IPS DF 19.7 (cell line): Measurements from ENCODE around the gene ARHGEF7.

Experiments used
- DNase-seq: peaks from one replicate; pipeline ENCODE4 v3.0.0-alpha.2; 2013; ENCODE audit warnings: low read depth, low spot score

ARHGEF7 gene

DNA sequence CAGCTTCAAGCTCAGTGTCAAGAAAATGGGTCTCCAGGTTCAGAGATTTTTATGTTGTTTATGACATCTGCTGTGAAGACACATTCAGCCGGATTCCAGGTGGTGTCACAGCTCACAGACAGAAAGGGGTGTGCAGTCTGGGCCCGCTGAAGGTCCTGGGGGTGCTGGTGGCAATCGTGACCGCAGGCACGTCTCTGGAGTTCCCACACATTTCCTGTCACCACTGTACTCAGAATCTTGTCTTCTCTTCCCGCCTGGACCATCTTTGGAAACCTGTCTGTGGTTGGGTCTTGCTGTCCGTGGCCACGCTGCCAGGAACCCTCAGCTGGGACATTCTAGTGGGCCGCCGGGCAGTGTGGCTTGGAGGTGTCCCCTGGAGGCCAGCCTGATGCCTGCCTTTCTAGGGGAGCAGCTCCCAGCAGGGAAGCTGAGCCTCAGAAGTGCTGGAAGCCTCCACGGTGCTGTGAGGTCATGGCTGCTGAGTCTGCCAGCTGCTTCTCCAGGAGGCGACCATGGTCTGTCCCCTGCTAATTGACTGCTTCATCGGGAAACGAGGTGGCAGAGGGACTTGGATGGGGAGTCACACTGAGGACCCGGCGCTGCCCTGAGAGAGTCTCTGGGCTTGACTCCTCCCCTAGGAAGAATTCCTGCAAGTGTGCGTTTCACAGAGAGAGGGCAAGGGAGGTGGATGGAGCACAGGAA is 209.0 kb downstream of the ARHGEF7 start:
- DNase-seq: no peak

DNA sequence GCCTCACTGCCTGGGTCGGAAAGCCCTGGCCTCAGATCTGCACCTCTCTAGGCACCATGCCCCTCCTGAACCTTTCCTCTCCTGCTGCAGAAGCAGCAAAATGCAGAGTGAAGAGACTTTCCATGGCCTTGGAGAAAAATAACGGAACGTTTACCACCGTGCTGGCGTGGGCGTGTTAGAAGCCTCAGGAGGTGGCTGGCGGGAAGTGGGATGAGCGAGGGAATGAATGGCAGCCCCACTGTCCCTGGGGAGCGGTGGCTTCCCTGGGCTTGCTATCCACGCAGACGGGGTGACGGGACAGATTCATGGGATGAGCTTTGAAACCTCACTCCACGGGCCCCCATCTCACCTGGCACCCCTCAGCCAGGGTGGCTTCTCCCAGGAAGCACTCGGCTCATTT is 209.6 kb downstream of the ARHGEF7 start:
- DNase-seq: no peak

DNA sequence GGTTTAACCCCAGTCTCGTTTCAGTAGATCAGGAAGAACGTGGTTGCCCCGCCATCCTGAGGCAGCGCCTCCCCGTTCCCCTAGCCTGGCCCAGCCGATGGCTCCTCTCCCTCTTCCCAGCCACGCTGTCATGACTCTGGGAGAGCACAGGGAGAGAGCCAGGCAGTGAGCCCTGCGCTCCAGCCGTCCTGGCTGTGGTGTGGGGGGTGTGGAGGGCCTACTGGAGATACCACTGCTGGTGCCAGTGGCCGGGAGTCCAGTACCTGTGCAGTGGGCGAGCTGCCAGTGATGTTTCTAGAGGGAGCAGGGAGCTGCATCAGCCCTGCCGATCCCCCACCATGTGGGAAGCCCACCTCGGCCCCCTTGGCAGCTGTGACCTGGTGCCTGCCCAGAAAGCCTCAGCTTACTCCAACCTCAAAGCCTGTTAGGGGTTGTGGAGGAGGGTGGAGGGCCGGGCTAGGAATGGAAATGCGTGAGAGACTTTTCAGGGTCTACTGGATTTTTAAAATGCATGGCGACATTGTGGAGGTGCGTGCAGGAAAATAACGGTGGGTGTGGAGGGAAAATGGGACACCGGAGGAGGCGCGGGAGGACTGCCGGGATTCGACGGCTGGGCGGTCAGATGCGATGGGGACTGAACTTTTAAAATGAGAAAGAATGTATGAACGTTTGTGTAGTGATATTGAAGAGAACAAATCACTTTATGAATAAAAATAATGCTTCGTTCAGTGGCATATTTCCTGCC is 210.2 kb downstream of the ARHGEF7 start:
- DNase-seq: no peak

DNA sequence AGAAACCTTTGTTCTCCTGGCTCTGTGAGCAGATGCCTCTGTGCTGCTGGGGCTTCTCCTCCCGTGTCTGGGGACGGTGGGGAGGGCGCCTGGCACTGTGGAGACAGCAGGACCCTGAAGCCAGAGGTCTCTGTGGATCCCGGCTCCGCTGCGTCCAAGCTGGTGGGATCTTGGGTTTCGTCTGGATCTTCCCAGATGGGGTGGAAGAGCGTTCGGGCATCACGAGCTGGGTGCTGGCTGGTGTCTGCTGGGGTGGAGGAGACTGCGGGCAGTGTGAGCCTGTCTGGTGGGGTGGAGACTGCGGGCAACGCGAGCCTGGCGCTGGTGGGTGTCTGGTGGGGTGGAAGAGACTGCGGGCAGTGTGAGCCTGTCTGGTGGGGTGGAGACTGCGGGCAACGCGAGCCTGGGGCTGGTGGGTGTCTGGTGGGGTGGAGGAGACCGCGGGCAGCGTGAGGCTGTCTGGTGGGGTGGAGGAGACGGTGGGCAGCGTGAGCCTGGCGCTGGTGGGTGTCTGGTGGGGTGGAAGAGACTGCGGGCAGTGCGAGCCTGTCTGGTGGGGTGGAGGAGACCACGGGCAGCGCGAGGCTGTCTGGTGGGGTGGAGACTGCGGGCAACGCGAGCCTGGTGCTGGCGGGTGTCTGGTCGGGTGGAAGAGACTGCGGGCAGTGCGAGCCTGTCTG is 211.0 kb downstream of the ARHGEF7 start:
- no peak for DNase-seq

DNA sequence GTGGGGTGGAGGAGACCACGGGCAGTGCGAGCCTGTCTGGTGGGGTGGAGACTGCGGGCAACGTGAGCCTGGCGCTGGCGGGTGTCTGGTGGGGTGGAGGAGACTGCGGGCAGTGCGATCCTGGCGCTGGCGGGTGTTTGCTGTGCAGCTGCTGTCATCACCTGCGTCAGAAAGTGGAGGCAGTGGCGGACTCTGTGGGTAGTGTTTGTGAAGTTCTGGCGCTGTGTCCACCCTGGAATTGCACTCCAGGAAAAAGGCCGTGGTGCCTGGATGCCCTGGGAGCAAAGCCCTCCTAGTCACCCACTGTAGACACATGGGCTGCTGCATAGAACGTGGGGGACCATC is 211.5 kb downstream of the ARHGEF7 start:
- no peak for DNase-seq

DNA sequence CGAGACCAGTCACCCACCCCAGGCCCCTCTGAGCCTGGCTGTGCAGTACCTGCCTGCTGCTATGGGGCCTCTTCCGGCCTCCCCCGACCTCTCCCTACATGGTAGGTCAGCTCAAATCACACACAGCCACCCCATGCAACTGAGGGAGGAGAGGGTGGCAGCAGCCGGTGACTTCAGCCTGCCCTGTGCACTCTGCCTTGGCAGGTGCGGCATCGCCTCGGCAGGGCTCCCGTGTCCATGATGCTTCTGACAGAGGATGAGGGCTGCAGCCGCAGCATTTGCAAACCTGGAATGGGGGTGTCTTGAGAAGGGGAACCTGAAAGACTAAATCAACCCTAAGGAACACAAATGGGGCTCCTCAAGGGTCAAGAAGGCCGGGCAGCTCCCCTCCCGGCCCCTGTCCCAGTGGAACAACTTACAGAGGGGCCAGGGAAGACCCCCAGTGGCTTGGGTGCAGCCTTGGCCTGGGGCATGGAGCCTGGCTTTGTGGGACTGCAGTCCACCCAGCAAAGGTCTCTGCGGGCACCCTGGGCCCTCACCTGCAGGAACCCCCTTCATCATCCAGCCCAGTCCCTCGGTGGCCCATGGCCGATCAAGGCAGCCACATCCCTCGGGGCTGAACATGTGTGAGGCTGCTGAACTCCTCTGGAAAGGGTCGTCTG is 212.0 kb downstream of the ARHGEF7 start:
- no peak for DNase-seq

DNA sequence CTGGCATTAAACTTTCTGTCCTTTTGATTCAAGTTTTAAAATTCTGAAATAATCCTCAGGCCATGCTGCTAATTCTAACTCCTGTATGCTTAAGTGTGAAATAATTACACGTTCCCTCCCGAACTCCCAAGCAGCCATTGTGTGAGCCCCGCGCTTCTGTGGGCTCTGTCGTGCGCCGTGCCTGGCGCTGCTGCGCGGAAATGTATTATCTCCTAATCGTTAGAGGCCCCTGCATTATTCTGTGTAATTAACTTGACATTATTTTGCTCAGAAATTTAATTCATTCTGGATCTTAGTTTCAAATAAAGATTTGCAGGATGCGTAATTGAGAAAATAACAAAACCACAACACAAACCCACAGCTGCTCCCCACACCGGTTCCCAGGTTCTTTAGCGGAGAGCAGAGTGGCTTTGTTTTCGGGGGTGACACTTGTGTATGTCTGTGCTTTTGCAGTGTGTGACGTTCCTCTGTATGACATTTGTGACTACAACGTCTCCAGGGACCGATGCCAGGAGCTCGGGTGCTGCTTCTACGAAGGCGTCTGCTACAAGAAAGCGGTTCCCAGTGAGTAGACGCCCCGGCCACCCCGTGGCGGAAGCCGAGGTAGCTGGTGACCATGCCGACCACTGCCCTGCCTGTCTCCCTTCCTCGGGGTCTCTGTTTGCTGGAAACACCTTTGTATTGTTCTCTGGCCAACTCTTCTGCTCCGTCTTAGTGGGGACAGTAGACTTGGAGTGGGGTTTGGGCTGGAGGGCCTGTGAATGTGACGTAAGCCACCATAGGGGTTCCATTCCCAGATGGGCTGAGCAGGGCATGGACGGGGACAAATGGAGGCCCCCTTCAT is 212.8 kb downstream of the ARHGEF7 start:
- no peak for DNase-seq

DNA sequence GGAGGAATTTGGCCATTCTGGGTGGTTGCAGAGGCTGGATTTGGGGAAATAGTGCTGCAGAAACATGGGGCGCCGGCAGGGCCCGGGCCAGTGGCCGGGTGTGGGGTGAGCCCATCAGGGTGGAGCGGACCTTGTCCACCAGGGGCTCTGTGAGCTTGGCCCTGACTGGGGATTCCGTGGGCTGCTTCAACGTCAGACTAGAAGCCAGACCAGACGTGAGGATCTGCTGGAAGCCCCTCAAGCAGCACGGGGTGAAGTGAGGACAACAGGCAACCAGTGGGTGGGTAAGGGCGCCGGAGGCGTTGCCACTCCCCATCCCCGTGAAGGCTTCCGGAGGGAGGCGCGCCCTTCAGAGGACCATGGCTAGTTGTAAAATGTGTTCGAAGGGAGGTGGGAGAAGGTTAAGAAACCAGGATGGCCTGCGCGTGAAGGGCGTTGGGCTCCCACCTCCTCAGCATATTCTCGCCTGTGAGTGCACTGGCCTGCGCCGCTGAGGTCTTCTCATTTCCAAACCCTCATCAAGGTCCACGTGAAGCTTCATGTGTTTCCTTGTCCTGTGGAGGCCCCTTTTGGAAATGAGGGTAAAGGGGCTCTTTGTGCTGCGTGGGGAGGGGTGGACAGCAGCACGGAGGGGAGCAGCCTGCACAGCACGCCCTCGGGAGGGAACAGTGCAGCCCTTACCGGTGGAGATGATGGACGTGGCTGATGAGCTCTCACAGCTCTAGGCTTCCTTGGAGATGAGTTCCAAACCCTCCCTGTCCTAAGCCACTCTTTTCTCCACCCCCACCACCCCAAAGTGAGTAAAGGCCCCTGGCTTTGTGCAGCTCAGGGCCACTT is 213.7 kb downstream of the ARHGEF7 start:
- no peak for DNase-seq

DNA sequence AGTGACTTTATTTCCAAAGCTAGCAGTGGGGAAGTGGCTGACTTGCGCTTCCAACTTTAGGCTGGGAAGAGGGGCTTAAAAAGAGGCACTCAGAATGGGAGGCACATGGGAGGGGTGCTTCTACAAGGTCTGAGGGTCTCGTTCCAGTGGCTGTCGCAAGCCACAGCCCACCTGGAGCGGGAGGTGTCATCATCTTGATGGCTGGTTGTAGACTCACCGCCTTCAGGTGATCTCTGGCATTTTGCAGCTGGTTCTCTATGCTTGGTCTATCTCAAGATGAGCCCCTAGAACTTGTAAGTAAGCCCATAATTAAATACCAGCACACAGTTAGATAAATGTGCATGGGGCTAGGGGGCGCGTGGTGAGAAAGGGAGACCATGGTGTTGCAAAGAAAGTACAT is 214.5 kb downstream of the ARHGEF7 start:
- no peak for DNase-seq

DNA sequence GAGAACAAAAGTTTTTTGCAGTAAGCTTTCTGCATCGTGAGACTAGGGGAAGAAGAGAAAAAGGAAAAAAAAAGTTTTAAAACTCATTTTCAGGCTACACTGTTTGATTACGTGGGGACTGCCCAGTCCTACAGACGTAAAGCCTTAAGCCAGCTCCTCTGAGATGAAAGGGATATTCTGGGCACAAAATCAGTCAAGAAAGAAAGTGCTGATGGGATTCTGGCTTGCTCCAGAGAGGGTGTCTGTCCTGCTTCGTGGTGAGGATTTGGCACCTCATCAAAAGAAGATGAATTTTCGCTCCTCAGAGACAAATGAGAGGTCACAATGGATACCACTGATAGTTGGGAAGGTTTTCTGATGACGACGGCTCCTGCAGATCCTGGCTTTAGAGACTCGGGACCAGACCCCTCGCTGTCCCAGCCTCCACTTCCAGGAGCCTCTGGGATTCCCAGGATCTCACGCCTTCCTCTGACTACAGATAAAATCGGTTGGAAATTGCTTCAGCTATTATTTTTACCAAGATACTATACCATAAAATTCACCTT is 215.0 kb downstream of the ARHGEF7 start:
- no peak for DNase-seq

DNA sequence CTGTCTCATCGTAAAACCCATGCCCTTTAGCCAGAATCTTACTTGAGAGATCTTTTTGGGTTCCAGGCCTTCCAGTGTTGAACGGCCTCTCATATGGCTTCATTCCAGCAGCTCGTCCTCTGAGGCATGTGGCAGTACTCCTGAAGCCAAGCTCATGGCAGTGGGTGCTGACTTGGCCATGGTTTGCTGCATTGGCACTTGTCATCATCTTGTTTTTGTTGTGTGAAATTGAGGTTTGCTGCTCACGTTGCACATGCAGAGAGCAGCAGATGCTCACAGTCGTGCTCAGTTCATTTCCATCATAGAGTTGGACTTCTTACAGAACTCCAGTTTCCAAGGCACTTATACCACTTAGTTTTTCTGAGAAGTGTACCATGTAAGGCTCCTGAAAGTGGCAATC is 220.2 kb downstream of the ARHGEF7 start:
- DNase-seq: no peak

DNA sequence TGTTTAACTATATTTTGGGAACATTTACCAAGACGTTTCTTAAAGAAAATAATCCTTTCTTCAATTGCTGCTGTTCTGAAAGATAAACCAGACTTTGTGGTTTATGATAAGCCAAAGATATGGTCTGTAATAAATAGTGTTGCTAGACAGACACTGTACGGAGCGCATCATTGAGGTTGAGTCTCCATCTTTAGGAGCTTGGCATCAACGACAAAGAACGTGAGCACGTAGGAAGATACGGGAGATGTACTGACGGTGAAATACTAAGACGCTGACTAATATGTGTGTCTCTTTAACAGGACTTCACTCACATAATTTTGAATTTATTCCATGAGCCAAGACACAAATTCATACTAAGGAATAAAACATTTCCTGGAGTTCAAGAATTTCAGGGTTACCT is 221.6 kb downstream of the ARHGEF7 start:
- DNase-seq: no peak

DNA sequence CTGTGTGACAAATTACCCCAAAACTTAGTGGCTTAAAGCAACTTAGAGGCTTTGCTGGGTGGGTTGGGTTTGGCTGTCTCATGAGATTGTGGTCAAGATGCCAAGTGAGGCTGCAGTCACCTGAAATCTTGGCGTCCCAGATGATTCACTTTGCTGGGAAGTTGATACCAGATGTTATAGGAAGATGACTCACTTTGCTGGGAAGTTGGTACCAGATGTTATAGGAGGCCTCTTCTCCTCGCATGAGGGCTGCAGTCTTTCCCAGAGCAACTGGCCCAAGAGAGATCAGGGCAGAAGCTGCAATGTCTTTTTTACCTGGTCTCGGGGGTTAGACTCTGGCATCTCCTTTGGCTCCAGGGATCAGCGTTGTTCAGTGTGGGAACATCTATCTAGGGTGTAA is 222.1 kb downstream of the ARHGEF7 start:
- DNase-seq: no peak

DNA sequence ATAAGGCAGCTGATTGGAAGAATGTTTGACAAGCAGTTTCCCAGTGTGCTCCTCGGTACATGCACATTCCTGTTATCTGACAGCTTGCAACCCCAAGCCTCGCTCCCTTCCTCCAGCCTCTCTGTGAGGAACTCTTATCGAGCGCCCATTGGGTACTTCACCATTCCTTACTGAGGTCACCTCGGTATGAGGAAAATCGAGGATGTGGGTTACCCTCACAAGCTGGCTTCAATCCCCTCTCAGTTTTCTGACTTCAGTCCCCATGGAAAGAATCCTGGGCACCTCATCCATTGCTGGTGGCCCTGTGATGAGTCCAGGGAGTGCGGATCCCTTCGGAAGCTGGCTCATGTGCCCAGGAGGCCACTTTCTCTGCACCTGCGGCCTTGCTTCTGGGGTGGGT is 222.6 kb downstream of the ARHGEF7 start:
- DNase-seq: no peak

DNA sequence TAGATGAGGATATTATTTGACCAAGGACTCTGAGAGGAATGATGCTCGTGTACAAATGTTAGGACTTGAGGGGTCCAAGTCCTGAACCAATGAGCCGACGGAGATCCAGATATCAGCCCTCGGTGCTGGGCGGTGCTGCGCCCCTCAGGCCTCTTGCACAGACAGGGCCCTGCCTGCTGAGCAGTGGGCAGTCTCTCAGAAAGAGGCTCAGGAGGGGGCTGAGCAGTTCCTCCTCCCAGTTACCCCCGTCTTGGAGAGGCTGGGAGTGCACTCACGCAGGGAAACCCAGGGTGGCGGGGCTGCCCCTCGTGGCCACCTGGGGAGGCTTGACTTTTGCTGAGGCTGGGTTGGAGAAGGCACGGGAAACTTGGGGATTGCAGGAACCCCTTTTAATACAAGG is 223.7 kb downstream of the ARHGEF7 start:
- DNase-seq: no peak

DNA sequence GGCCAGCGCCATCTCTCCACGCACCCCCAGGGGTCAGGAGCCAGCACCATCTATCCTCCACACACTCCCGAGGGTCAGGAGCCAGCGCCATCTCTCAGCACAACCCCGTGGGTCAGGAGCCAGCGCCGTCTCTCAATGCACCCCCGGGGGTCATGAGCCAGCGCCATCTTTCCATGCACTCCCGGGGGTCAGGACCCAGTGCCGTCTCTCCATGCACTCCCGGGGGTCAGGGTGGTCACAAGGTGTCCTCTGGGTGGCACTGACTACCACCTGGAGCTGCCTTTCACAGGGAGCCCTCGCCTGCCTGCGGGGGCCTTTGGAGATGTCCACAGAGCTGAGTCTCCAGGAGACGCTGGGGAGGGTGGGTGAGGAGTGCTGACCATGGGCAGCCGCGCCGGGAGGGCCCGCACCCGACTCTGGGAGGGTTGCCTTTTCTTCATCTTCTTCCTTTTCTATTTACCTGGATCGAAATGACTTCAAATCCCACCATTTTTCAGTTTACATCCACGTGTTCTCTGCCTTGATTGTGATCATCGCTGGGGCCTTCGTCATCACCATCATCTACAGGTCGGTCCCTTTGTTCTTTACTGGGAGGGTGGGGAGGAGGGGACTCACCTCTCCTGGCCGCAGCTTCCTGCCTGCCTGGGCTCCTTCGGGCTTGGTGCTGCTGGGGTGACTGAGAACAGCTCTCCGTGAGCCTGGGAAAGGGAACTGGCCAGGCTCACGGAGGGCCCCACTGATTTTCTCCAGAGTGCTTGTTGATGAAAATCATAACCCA is 224.4 kb downstream of the ARHGEF7 start:
- DNase-seq: no peak

DNA sequence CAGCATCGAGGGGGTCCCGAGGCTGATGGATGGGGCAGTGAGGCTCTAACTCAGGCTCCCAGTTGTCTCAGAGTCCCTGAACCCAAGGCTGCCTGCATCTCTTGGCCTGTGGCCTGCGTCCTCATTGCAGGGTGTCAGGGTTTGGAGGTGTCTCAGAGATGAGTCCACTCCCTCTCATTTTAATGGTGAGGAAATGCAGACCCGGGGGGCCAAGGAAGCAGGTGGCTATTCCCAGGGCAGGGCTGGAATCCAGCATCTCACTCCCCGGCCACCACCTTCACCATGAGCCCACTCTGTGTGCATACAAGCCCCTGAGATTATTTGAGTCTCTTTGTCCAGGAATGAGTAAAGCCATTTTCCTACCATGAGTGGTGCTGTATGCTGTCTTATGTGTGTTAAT is 226.8 kb downstream of the ARHGEF7 start:
- DNase-seq: no peak

DNA sequence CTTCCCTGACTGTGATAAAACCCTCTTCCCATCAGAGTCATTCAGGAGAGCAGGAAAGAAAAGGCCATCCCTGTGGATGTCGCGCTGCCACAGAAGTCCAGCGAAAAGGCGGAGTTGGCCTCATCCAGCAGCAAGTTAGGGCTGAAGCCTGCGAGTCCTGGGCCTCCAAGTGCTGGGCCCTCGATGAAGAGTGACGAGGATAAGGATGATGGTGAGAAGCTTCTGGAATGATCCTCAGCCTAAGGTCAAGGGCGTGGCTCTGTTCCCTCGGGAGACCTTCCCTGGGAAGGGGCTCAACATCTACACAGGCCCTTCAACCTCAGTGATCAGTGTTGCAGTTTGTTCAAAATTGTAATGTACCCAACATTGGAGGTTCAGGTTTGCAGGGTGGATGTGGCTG is 227.6 kb downstream of the ARHGEF7 start:
- DNase-seq: no peak

DNA sequence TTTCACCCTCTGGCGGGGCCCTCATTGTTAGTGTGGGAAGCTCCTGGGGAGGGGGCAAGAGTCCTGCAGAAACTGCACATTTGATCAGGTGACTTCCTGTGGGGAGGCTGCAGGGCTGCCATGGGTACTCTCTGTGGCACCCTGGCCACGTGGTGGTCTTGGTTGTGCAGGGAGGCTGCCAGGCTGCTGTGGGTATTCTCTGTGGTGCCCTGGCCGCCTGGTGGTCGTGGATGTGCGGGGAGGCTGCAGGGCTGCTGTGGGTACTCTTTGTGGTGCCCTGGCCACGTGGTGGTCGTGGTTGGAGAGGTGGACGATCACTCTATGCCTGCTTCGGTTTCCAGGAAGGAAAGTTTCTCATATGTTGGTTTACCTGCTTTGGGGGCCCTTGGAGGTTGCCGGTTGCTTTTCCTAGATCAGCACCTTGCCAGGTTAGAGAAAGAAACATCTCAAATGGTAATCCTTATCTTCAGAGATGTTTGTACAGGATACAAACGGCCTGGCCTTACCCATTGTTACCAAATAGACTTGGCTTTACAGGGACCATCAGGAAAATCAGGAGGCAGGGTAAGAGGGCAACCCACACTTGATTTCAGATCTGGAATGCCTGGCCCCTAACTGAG is 228.2 kb downstream of the ARHGEF7 start:
- DNase-seq: no peak
